Mesodermal cell (in vitro differentiated cells): Measurements from ENCODE around the gene PLEKHA1.

Source experiments
- H3K27ac ChIP-seq: 2 replicates; pipeline ENCODE4 v1.7.0; 2013; ENCODE audit warnings: mild to moderate bottlenecking, low read depth, low read length, moderate library complexity; ENCODE audit not compliant: severe bottlenecking
- H3K36me3 ChIP-seq: 2 replicates; pipeline ENCODE4 v1.7.1; 2013; ENCODE audit warnings: mild to moderate bottlenecking, low read length, moderate library complexity; ENCODE audit not compliant: control insufficient read depth, insufficient read depth
- H3K4me1 ChIP-seq: one replicate; pipeline ENCODE4 v1.7.1; 2013; ENCODE audit warnings: mild to moderate bottlenecking, low read length; ENCODE audit not compliant: insufficient read depth, control insufficient read depth, poor library complexity, severe bottlenecking
- H3K4me3 ChIP-seq: 2 replicates; pipeline ENCODE4 v1.7.0; 2013; ENCODE audit warnings: low read length, control low read depth, mild to moderate bottlenecking; ENCODE audit not compliant: insufficient read depth, poor library complexity, severe bottlenecking; ENCODE audit errors: extremely low read depth
- H3K9me3 ChIP-seq: 2 replicates; pipeline ENCODE4 v1.7.1; 2013; ENCODE audit warnings: mild to moderate bottlenecking, low read length, moderate library complexity; ENCODE audit not compliant: control insufficient read depth
- WGBS, 2 experiments: methylation state at CpG; one replicate each; pipeline ENCODE4 v1.1.5; 2013; ENCODE audit warnings: missing lambda C conversion rate in 2 of 2; ENCODE audit not compliant: insufficient coverage in 2 of 2; 5-methylcytosine and 5-hydroxymethylcytosine counted together

Gene PLEKHA1

DNA sequence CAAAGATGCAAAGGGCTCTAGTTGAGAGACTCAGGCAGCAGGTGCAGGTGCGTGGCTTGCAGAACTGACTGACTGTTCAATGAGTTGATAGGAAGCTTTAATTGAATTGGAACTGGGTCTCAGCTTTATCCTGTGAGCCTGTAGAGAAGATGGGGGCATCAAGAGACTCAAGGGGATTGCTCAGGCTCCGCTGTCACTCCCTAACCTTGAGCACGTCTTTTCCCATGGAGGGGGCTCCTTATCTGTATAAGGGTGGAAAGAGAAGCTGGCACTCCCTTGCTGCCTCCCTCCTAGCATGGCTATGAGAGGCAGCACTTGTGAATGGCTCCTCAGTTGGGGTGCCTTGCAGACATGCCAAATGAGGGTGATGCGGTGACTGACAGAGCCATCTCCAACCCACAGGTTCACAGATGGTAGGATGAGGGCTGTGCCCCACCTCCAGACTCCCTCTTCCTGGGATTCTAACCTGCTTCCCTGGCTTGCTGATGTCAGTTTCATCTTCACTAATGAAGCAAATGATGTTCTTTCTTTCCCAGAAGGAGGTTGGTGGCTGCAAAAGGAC lies 12.4 kb upstream of the PLEKHA1 start:
- Histone ChIP-seq H3K4me1 (no peaks in the 10 kb centered on the region), H3K27ac (no peak overlapping the region), H3K36me3 (no peaks in the 10 kb centered on the region), H3K4me3 (no peak overlapping the region), H3K9me3 (peaks cover 8% of the 10 kb centered on the region)
- 94 to 100% methylated on average over 1 to 4 of the region's 4 CpGs for WGBS, 2 experiments

DNA sequence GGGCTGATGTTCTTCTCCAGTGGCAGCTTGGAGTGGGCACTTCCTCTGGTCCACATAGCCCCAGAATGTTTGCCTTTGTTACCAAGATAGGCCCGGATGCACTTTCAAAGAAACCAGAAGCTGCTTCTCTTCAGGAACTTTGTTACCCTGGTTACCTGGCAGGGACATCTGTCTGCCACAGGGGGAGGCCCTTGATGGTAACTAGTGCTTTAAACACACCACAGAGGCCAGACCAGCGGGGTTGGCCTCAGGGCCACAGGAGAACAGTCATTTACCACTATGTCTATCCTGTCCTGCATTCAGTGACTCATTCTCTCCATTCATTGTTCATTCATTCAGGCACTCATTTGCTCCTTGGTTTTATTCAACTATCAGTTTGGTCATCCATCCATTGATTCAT lies 11.9 kb upstream of the PLEKHA1 start:
- no peaks in the 10 kb centered on the region for H3K4me1 ChIP-seq
- H3K9me3 ChIP-seq, result peaks cover 12% of the 10 kb centered on the region

DNA sequence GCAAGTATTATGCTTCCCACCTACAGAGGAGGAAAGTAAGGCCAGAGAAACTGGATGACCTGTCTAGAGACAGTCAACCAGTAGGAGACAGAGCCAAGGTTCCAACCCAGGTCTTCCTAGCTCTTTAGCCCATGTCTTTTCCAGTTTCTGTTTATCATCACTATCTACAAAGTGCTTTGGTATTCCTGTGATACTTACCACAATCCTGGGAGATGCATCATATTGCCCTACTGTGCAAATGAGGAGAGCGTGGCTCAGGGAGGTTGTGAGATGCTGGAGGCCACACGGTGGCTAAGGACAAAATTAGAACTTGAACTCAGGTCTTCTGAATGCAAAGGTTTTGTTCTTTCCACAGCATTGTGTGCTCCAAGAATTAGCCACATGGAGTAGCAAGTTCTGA lies 11.2 kb upstream of the PLEKHA1 start:
- no peaks in the 10 kb centered on the region for H3K4me1 ChIP-seq
- no peak overlapping the region for H3K27ac ChIP-seq
- H3K36me3 ChIP-seq, result no peaks in the 10 kb centered on the region
- WGBS, 2 experiments, result 90 to 96% methylated on average over 2 of the region's 2 CpGs
- H3K4me3 ChIP-seq, result no peak overlapping the region
- H3K9me3 ChIP-seq, result peaks cover 14% of the 10 kb centered on the region

More for the DNA sequence above, 11.9 kb upstream of the PLEKHA1 start:
- 46 to 63% methylated on average over 2 of the region's 2 CpGs for WGBS, 2 experiments
- Histone ChIP-seq H3K36me3 (no peaks in the 10 kb centered on the region), H3K27ac (no peak overlapping the region), H3K4me3 (no peak overlapping the region)

DNA sequence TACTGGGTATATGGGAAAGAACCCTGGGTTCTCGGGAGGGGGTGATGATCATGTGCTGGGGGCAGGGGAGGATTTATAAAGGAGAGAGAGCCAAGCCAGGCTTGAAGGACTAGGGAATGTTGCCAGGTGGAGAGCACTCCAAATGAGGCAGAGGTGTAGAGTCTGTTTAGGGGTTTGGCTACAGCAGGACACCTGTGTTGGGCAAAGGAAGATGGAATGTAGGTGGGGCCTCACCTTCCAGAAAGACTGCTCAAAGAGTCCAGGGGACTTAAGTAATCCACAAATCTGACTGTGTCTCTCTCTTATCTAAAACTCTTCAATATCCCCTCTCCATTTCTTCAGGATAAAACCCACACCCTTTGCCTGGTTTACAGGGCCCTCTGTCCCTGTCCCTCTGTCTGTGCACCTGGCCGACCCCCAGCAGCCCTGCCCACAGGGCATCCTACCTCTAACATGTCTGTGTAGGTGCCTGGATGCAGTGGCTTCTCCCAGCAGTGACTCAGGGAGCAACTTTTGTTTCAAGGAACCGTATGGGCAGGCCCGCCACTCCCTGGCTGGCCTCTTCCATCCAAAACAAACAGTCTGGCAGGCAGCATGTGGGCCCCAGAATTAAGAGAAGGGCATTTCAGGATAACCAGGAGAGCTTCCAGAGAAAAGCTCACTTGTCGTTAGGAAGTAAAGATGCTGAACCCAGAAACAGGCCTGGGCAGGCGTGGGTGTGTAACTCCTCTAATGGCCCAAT lies 10.6 kb upstream of the PLEKHA1 start:
- Histone ChIP-seq H3K27ac (no peak overlapping the region), H3K9me3 (peaks cover 11% of the 10 kb centered on the region), H3K4me1 (no peaks in the 10 kb centered on the region)

DNA sequence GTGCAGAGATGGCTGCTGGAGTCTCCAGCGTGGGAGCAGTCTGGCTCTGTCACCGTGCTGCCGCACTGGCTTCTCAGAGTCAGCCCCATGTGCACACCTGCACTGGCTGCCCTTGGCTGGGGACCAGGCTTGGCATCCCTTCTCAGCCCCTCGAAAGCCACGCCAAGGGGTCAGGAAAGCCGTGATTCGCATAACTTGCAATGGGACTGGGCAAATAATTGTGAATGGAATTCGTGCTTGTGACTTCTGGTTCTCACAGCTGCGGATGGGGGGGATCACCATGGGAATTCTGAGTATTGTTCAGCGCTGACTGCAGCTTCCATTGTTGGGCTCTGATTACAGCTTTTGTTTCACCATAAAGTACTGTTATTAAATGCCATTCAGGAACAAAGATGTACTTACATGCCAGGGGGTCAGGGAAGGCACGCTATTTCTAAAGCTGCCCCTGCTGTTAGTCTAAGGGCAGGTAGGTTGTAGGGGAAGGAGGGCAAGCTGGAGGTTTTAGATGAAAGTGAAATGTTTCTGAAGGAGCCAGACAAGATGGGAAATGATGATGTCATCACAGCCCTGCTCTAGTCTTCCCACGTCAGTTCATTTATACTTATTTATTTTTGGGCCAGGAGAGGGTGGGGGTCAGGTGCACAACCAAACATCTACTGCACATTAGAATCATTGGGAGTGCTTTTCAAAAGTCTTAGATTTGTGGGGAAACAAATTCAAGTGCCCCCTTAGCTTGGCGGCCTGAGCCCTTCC lies 5.8 kb upstream of the PLEKHA1 start:
- Histone ChIP-seq H3K9me3 (peaks cover 6% of the 10 kb centered on the region), H3K27ac (no peak overlapping the region), H3K4me3 (no peak overlapping the region), H3K36me3 (no peaks in the 10 kb centered on the region), H3K4me1 (no peaks in the 10 kb centered on the region)
- 79 to 83% methylated on average over 9 to 11 of the region's 13 CpGs for WGBS, 2 experiments

More for the DNA sequence above, 10.6 kb upstream of the PLEKHA1 start:
- H3K4me3 ChIP-seq, result no peak overlapping the region
- no peaks in the 10 kb centered on the region for H3K36me3 ChIP-seq
- WGBS, 2 experiments, result 72 to 85% methylated on average over 4 of the region's 6 CpGs

DNA sequence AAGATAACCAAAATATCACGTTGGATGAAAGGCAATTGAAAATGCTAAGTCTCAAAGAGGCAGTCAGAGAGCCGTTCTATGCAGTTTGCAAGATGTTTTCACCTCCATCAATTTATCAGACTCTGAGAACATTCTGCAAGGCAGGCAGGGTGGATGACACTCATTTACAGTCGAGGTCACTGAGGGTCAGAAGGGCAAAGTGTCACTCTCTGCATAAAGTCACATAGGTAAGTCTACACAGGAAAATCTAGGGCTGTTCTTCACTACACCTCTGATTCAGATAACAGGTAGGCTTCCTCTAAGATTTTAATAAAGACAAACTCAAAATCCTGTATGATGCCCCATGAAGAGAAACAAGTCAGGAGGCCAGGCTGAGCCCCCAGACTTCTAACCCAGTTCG lies 1.4 kb upstream of the PLEKHA1 start:
- Histone ChIP-seq H3K27ac (no peak overlapping the region), H3K4me1 (no peaks in the 10 kb centered on the region), H3K4me3 (no peak overlapping the region), H3K36me3 (no peaks in the 10 kb centered on the region), H3K9me3 (no peaks in the 10 kb centered on the region)
- WGBS, 2 experiments, result 100% methylated on average over 4 of the region's 4 CpGs

DNA sequence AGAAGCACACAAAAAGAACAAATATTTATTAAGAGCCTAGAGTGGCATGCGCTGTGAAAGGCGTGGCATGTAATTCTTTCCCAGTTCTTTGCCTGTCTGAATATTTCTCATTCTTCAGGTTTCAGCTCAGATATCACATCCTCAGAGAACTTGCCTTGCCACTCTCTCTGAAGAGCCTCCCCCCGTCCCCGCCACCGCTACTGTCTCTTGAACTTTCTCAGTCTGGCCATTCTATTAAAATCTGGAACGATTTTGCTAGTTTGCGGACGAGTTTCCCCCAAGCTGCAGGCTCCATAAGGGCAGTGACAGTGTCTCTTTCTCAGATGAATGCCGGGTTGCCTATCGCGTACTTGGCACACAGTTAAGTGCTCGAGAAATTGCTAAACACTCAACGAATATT lies 787 bp upstream of the PLEKHA1 start:
- no peaks in the 10 kb centered on the region for H3K4me1 ChIP-seq
- no peaks in the 10 kb centered on the region for H3K36me3 ChIP-seq
- WGBS, 2 experiments, result 37 to 42% methylated on average over 13 of the region's 13 CpGs
- no peak overlapping the region for H3K27ac ChIP-seq
- H3K4me3 ChIP-seq, result peak overlapping the region; percentile 74
- H3K9me3 ChIP-seq, result no peaks in the 10 kb centered on the region

DNA sequence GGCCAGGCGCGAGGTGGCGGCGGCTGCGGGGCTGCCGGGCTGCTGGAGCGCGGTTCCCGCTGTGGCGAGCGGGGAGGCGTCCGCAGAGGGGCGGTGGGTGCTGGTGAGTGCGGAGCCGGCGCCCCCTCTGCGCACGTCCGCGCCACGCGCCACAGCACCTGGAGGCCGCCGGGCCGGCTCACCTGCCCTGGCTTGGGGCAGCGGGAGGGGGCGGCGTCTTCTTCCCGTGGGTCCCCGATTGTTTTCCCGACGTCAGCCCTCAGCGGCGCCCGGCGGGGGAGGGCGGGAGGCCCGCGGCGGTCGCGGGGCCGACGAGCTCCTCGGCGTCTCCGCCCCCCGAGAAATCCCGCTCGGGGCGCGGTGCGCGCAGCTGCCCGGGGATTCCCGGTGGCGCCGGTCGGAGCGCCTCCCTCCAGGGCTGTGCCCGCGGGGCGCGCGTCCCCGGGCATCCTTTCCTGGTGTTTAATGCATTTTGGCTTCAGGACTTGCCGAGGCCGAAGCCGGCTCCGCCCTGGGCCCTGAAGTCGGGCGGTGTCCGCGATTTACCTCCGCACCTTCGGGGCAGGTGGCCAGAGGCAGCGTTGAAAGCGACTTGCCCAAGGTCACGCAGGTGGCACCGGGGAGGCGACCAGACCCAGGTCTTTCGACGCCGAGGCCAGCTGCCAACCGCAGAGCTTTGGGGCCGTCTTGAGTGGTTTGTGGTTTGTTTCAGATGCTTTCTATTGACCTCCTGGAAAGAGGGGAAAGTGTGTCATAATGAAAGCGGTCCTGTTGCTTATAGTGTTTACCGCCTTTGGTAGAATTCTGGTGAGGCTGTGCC lies 561 bp downstream of the PLEKHA1 start:
- WGBS, 2 experiments, result 0% methylated on average over 77 to 81 of the region's 89 CpGs
- H3K4me1 ChIP-seq, result no peaks in the 10 kb centered on the region
- H3K27ac ChIP-seq, result peak overlapping the region; percentile 42
- H3K9me3 ChIP-seq, result no peaks in the 10 kb centered on the region
- peak overlapping the region; percentile 74 for H3K4me3 ChIP-seq
- H3K36me3 ChIP-seq, result peaks cover 5% of the 10 kb centered on the region

DNA sequence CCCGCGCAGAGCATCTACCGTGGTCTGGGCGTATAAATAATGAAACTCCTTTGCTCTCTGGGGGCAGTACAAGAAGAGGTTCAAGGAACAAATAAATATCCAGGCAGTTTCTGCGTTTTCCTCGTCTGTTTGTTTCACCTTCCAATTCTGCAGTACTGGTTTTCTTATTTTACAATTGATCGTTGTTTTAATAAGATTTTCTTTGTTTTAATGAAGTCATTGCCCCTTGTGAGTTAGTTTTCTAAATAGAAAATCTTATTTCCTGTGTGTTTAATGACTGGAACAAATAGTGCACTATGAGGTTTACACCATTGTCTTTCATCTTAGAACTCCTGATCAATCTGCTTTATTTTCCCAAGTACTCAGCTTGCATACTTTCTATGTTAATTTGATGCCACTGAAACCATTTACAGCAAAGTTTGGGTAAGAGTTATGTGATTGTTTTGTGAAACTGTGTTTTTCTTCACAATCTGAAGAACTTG lies 1.2 kb downstream of the PLEKHA1 start:
- no peaks in the 10 kb centered on the region for H3K9me3 ChIP-seq
- peaks cover 5% of the 10 kb centered on the region for H3K36me3 ChIP-seq
- no peaks in the 10 kb centered on the region for H3K4me1 ChIP-seq
- H3K4me3 ChIP-seq, result peak overlapping the region; percentile 74
- WGBS, 2 experiments, result 3 to 14% methylated on average over 2 to 4 of the region's 7 CpGs
- H3K27ac ChIP-seq, result no peak overlapping the region

DNA sequence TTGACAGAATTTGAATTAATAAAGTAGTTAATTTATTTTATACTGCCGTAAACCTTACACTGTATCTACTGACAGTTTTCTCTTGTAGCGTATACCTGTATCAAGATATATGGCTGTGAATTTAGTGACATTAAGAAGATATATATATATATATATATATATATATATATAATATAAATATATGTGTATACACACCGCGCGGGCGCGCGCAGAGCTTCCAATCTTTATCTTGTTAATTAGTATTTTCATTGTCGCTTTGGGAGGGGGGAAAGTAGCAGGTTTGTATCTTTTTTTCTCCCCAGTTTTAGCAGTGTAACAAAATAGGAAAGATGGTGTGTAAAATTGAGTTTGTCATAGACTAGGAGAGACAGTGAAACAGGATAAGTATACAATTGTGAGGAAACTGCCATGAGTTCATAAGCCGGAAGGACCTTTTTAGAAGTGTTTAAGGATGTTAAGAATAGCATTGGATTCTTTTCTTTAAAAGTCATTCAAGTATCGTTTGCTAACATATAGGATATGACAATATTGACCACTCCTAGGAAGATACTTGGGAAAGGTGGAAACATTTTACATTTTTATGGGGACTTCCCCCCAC lies 2.0 kb downstream of the PLEKHA1 start:
- Histone ChIP-seq H3K27ac (no peak overlapping the region), H3K9me3 (no peaks in the 10 kb centered on the region), H3K36me3 (peaks cover 5% of the 10 kb centered on the region), H3K4me3 (no peak overlapping the region), H3K4me1 (no peaks in the 10 kb centered on the region)
- WGBS, 2 experiments, result 90% methylated on average over 2 of the region's 11 CpGs; no CpG with 5 or more reads in 1 of the 2 experiments
